Heart right ventricle (tissue), 16 donors: ENCODE data around the gene FBXO34. TPM values are rescaled to one million over a fixed set of nuclear protein-coding genes. Genes with fewer than 3 reads are reported as not detected.

Experiments
- ATAC-seq, 8 donors: fragments of 200-7000 bp; cut with Tn5 transposase; one replicate each; pipeline ENCODE4 v1.9.1; 2020; ENCODE audit warnings: mild to moderate bottlenecking in 8 of 8, moderate library complexity in 8 of 8, moderate number of reproducible peaks in 1 of 8
- DNase-seq, 2 donors: peaks; one replicate each; pipeline ENCODE4 v3.0.0-alpha.2; 2020
- H3K27ac ChIP-seq, 10 donors: fragments of 200-600 bp; sonication (generic) in 2 of 10; one replicate each; pipeline versions ENCODE4 v1.5.0 to v1.8.0; 2020 to 2022; ENCODE audit warnings: mild to moderate bottlenecking in 3 of 10
- H3K27me3 ChIP-seq, 7 donors: fragments of 200-600 bp; one replicate each; pipeline ENCODE4 v1.8.0; 2021 to 2022; ENCODE audit warnings: mild to moderate bottlenecking in 2 of 7
- H3K36me3 ChIP-seq, 9 donors: fragments of 200-600 bp; sonication (generic) in 1 of 9; one replicate each; pipeline versions ENCODE4 v1.5.0 to v1.8.0; 2020 to 2022; ENCODE audit warnings: mild to moderate bottlenecking in 2 of 9
- H3K4me1 ChIP-seq, 9 donors: fragments of 200-600 bp; sonication (generic) in 1 of 9; one replicate each; pipeline versions ENCODE4 v1.5.0 to v1.8.0; 2020 to 2022; ENCODE audit warnings: mild to moderate bottlenecking in 4 of 9
- H3K4me3 ChIP-seq, 10 donors: fragments of 200-600 bp; sonication (generic) in 2 of 10; one replicate each; pipeline versions ENCODE4 v1.5.0 to v1.8.0; 2020 to 2022; ENCODE audit warnings: mild to moderate bottlenecking in 7 of 10, moderate library complexity in 2 of 10
- H3K9me3 ChIP-seq, 11 donors: fragments of 200-600 bp in 10 of 11; sonication (generic) in 2 of 11; one replicate each; pipeline versions ENCODE4 v1.5.0 to v1.8.0; 2013 to 2022; ENCODE audit warnings: mild to moderate bottlenecking in 2 of 11, control low read depth in 1 of 11, moderate library complexity in 1 of 11
- WGBS, 2 donors: extraction: QIAGEN DNeasy Blood & Tissue Kit; methylation state at CpG; one replicate each; pipeline ENCODE4 v1.1.7; 2013; ENCODE audit warnings: inconsistent platforms in 1 of 2; 5-methylcytosine and 5-hydroxymethylcytosine counted together
- intact Hi-C, 10 donors: fragments of 100-400 bp; cut with DNase I; formaldehyde crosslinking; loops; one replicate each; pipeline versions ENCODE4 v1.11.1 to v1.14.2; 2022
- polyA plus RNA-seq, 2 donors: library from polyadenylated mRNA; stranded (reverse); fragments of 200-250 nt; gene quantifications; one replicate each; pipeline ENCODE4 v1.2.3, GENCODE V29; 2013
- total RNA-seq, 10 donors: library from RNA; stranded (reverse); fragmentation: NEBNext Ultra II Directional in 3 of 10; extraction: Animal tissue kit (Norgen Biotek cat#: 25700) in 3 of 10; gene quantifications; one replicate each; pipeline versions ENCODE4 v1.2.1 to v1.2.4, GENCODE V29; 2021 to 2023
- TF ChIP-seq, protein P1 (sequence below), 9 donors: fragments of 200-600 bp; sonication (generic) in 2 of 9; IDR thresholded peaks; one replicate each; pipeline versions ENCODE4 v1.5.0 to v1.8.0; 2021 to 2022; ENCODE audit warnings: antibody characterized with exemption in 9 of 9, mild to moderate bottlenecking in 5 of 9, moderate library complexity in 1 of 9
- donor health status: Arrhythmogenic right ventricular cardiomyopathy.
- donor health status: ischemic (EF 13 %, LVEDD 7.1; RV severe dilation, severe dysfunction).
- donor health status: healthy with polysubstance abuse.
- donor health status: DM: no; HTN: yes; CAD: no.
- donor health status: DM: no; HTN: no; CAD: no.
- donor health status: ischemic (EF 25% LVEDD 6.9; RV normal size, moderate dysfunction).
- donor health status: ischemic (EF 25% LVEDD 5.7; RV mildly dilated, moderate dysfunction).
- donor health status: healthy.
- donor health status: DM: yes; HTN: yes; CAD: no.
- donor health status: Ischemic cardiomyopathy.
- donor health status: ischemic (EF 35%, LVEDD 5.7; RV mildly dilated, moderate dysfunction).
- donor health status: nonischemic (EF 11% LVEDD 7.7; RV severe dilation, severe dysfunction).
- donor health status: DM: yes; HTN: yes; CAD: no.
- donor health status: PGD.
- donor health status: ischemic (EF 29% LVEDD 5.4; RV normal size, mild dysfunction).
- donor health status: nonischemic (EF 23%, LVEDD 6.1; RV moderate dilation, normal function).

FBXO34 gene
- total and polyA plus RNA-seq, 12 donors = 8.9 to 26.2 (median 20.8) TPM

DNA sequence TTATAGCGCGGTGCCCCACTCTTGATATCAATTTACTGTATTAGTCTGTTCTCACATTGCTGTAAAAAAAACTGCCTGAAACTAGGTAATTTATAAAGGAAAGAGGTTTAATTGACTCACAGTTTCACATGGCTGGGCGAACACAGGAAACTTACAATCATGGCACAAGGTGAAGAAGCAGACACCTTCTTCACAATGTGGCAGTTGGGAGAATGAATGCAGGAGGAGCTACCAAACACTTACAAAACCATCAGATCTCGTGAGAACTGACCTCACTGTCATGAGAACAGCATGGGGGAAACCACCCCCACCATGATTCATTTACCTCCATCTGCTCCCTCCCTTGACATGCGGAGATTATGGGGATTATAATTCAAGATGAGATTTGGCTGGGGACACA, 42.3 kb downstream of the FBXO34 start:
- WGBS, 2 donors = 96 to 97% methylated on average over 5 of the region's 5 CpGs
- ATAC-seq (no peak), DNase-seq (no peak)
- no peak overlapping the region for H3K4me3 ChIP-seq
- peaks cover 0 to 23% (median 9%) of the 10 kb centered on the region in 11 donors for H3K9me3 ChIP-seq
- TF ChIP-seq, protein P1, sequence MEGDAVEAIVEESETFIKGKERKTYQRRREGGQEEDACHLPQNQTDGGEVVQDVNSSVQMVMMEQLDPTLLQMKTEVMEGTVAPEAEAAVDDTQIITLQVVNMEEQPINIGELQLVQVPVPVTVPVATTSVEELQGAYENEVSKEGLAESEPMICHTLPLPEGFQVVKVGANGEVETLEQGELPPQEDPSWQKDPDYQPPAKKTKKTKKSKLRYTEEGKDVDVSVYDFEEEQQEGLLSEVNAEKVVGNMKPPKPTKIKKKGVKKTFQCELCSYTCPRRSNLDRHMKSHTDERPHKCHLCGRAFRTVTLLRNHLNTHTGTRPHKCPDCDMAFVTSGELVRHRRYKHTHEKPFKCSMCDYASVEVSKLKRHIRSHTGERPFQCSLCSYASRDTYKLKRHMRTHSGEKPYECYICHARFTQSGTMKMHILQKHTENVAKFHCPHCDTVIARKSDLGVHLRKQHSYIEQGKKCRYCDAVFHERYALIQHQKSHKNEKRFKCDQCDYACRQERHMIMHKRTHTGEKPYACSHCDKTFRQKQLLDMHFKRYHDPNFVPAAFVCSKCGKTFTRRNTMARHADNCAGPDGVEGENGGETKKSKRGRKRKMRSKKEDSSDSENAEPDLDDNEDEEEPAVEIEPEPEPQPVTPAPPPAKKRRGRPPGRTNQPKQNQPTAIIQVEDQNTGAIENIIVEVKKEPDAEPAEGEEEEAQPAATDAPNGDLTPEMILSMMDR (IDR thresholded peaks at IDR 0.05) = no peak
- intact Hi-C loops = loop anchor here in 1 of 10 donors (5.0 kb wide), 1 partner anchor 34 kb away; no protein-coding TSS in a partner anchor
- H3K27ac ChIP-seq = no peak overlapping the region
- H3K36me3 ChIP-seq = peaks cover 0 to 38% (median 0%) of the 10 kb centered on the region in 9 donors
- peaks cover 0 to 47% (median 23%) of the 10 kb centered on the region in 9 donors for H3K4me1 ChIP-seq
- H3K27me3 ChIP-seq = no peaks in the 10 kb centered on the region

DNA sequence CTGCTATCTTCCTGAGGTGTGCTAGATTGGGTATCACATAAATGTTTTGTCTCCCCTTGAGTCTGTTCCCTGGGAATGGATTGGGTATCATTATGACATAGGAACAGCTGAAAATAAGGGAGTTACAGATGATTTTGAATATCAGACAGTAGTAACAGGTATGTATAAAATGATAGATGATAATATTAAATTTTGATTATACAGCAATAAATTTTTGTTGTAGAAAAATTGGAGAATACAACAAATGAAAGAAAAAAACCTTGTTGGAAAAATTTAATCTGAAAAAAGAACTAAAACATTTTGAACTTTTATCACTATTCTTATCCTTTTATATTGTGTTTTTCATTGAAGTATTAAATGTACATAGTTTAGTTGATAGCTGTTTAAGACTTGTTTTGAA, 43.2 kb downstream of the FBXO34 start:
- no peak for ATAC-seq
- H3K4me1 ChIP-seq = peaks cover 0 to 38% (median 17%) of the 10 kb centered on the region in 9 donors

DNA sequence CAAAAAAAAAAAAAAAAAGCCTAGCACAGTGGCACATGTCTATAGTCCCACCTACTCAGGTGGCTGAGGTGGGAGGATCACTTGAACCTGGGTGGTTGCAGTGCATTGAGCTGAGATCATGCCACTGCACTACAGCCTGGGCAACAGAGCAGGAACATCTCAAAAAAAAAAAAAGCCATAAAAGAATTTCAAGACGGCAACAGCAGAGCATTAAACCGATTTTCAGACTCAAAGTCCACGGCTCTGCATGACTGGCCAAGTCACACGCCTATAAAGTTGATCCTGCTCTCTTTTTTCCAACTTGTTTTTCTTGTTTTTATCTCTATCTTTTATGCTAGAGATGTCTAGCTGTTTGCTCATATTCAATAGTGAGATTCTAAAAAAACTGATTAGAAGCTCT, 45.3 kb downstream of the FBXO34 start:
- Histone ChIP-seq H3K27me3 (no peaks in the 10 kb centered on the region), H3K9me3 (peaks cover 0 to 23% (median 9%) of the 10 kb centered on the region in 11 donors), H3K4me1 (peaks cover 0 to 21% (median 0%) of the 10 kb centered on the region in 9 donors), H3K27ac (peak overlapping the region in 2 of 10 donors; percentile 27 to 47), H3K36me3 (peaks cover 0 to 43% (median 0%) of the 10 kb centered on the region in 9 donors), H3K4me3 (no peak overlapping the region)
- WGBS, 2 donors = 71 to 77% methylated on average over 4 of the region's 4 CpGs
- intact Hi-C loops = no loop called here
- ATAC-seq (peak in 2 of 8 donors; percentile 23 to 33), DNase-seq (no peak)
- TF ChIP-seq, protein P1 (IDR thresholded peaks at IDR 0.05) = no peak

More for the DNA sequence above, 43.2 kb downstream of the FBXO34 start:
- peaks cover 0 to 38% (median 0%) of the 10 kb centered on the region in 9 donors for H3K36me3 ChIP-seq
- no peak for DNase-seq
- peaks cover 0 to 23% (median 9%) of the 10 kb centered on the region in 11 donors for H3K9me3 ChIP-seq
- TF ChIP-seq, protein P1 (IDR thresholded peaks at IDR 0.05) = no peak
- H3K27me3 ChIP-seq = no peaks in the 10 kb centered on the region
- H3K4me3 ChIP-seq = no peak overlapping the region
- intact Hi-C loops = loop anchor here in 1 of 10 donors (5.0 kb wide), 1 partner anchor 33 kb away; no protein-coding TSS in a partner anchor
- H3K27ac ChIP-seq = no peak overlapping the region

DNA sequence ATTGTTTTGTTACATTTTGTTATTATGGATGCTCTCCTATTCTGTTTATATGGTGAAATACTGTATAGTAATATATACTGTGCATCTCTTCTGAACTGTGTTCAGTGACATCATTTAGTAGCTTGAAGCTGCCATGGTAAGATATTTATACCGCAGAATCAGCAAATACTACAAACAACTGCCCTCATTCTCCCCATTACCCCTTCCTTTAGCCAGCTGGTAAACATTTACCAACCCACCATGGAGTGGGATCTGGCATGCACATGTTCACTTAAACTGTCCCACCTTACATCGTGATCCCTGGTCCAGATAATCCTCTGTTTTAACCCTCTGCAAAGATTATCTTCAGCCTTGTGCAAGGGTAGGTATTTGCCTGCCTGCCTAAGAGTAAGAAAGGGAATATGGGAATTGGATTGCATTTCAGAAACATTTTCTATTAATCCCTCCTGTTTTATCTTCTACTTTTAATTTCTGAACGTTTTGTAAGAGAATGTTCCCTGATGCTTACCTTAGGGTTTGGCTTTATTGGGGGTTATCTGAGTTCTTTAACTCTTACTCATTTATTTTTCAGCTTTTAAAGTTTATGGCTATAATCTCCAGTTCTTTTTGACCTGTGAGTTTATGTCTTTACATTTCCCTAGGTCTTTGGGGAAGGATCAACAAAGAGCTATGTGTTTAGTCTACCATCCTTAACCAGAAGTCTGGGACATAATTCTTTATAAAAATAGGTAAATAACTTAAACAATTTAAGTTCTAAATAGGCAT, 46.5 kb downstream of the FBXO34 start:
- peak in 1 of 8 donors; percentile 39 for ATAC-seq
- H3K36me3 ChIP-seq = peaks cover 0 to 43% (median 0%) of the 10 kb centered on the region in 9 donors
- H3K27ac ChIP-seq = peak overlapping the region in 2 of 10 donors; percentile 27 to 47
- TF ChIP-seq, protein P1 (IDR thresholded peaks at IDR 0.05) = no peak
- intact Hi-C loops = no loop called here
- no peaks in the 10 kb centered on the region for H3K27me3 ChIP-seq
- no peak overlapping the region for H3K4me3 ChIP-seq
- DNase-seq = no peak
- H3K4me1 ChIP-seq = peaks cover 0 to 21% (median 0%) of the 10 kb centered on the region in 9 donors
- H3K9me3 ChIP-seq = peaks cover 0 to 14% (median 2%) of the 10 kb centered on the region in 11 donors
- 73 to 76% methylated on average over 3 of the region's 3 CpGs for WGBS, 2 donors
